ENCODE results near the gene VIPR2.
"Not testable (repeated sequence)": the region's sequence is repeated elsewhere in the genome, so short reads cannot be mapped to it uniquely, and the experiment has no call there.

Gene VIPR2

DNA sequence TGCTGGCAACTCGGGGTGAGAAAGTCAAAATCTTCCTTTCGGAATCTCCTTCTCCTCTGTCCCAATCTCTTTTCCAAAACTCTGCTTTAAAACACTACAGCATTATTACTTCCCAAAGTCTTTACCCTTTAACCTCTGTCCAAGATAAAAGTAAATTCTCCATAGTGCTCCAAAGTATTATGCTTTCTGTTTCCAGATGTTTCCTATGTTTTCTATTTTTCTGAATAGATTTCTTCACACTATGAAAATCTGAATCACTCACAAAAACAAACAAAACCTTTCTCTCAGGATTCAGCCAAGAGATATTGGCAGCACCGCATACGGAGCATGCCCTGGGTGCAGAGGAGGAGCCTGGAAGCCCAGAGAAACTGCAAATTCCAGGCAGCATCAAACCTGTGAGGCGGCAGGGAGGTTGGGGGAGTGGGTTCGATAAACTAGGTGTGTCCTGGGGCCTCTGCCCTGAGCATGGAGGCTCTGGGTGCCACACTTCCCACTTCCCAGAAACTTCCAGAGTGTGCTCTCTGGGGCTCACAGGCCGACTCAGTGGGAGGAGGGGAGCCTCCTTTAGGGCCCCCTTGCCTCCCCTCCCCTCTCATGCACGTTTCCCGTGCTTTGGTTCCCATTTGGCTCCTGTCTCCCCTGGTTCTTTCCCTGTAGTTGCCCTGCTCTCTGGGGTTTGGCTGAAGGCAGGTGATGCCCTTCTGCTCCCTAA, 35.6 kb downstream of the VIPR2 start:
- H3K9me3 Mint-ChIP-seq: no peaks in the 10 kb centered on the region
- H3K4me3 Mint-ChIP-seq: no peak overlapping the region
- peaks cover 6% of the 10 kb centered on the region for H3K27me3 Mint-ChIP-seq
- no peaks in the 10 kb centered on the region for H3K4me1 Mint-ChIP-seq
- H3K36me3 Mint-ChIP-seq: no peaks in the 10 kb centered on the region
- no peak overlapping the region for H3K27ac Mint-ChIP-seq

DNA sequence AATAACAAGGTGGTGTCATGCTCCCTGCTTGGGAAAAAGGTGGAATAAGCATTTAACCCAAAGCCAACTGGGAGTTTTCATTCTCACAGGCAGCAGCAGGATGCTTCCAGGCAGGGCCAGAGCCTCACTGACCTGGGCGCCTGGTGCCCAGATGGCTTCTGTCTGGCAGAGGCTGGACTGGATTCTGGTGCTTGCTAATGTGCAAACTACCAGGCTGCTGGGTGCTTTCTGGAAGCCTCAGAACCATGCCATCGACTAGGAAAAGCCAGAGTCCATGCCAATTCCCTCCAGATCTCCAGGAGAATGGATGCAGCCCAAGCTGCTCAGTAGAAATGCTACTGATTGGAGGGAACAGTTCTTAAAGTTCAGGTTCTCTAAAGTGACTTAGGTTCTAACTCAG, 36.2 kb downstream of the VIPR2 start:
- H3K9me3 Mint-ChIP-seq: no peaks in the 10 kb centered on the region
- no peaks in the 10 kb centered on the region for H3K4me1 Mint-ChIP-seq
- no peak overlapping the region for H3K27ac Mint-ChIP-seq
- peaks cover 5% of the 10 kb centered on the region for H3K27me3 Mint-ChIP-seq
- no peak overlapping the region for H3K4me3 Mint-ChIP-seq
- H3K36me3 Mint-ChIP-seq: no peaks in the 10 kb centered on the region

DNA sequence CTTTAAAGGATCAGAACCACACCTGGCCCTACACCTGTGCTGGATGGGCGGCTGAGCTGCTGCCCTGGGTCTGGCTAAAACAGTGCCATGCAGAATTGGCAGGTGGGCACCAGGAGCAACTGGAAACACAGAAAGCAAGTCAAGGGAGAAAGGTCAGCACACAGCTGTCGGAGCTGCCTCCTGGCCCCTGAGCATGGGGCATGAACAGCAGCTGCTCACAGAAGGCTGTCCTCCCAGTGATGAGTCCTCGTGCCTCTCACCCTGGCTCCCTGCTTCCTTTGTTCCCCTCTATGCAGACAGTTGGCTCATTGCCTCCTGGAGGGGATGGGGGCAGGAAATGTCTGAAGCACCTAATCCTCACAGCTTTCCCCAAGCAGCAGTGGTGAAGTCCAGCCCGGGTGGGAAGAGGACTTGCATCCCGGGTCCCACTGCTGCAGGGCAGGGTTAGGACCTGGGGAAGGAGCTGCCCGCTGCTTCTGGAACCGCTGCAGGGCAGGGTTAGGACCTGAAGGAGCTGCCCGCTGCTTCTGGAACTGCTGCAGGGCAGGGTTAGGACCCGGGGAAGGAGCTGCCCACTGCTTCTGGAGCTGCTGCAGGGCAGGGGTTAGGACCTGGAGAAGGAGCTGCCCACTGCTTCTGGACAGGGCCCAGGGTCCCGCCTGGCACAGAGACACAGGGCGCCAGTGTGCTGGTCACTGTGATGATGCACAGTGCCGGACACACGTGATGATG, 37.3 kb downstream of the VIPR2 start:
- Mint-ChIP-seq H3K36me3 (no peaks in the 10 kb centered on the region), H3K4me1 (no peaks in the 10 kb centered on the region), H3K9me3 (no peaks in the 10 kb centered on the region), H3K27ac (no peak overlapping the region), H3K4me3 (no peak overlapping the region), H3K27me3 (peaks cover 4% of the 10 kb centered on the region)

DNA sequence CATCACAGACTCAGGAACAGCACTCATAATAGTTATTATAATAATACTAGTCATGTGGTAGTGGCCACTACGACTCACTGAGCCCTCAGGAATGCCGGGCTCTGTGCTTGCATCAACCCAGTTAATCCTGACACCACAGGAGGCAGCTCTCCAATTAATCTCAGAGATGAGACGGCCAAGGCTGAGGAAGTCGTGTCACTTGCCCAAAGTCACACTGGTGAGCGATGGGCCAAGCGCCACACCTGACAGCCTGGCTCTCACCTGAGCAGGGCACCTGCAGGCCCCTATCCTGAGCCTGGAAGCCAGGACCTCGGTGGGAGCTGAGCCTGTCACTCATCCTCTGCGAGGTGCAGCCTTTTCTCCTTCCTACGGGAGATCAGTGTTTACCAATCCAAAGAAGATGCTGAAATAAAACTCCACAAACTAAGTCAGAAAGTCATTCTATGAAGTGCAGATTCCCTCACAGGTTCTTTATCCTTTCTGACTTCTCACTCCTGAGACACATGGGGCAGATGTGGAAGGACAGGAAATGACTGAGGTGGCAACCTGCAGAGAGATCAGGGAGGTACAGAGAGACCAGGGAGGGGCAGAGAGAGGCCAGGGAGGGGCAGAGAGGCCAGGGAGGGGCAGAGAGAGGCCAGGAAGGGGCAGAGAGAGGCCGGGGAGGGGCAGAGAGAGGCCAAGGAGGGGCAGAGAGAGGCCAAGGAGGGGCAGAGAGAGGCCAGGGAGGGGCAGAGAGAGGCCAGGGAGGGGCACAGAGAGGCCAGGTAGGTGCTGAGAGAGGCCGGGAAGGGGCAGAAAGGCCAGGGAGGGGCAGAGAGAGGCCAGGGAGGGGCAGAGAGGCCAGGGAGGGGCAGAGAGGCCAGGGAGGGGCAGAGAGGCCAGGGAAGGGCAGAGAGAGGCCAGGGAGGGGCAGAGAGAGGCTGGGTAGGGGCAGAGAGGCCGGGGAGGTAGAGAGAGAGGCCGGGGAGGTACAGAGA, 38.5 kb downstream of the VIPR2 start:
- Mint-ChIP-seq H3K4me1 (no peaks in the 10 kb centered on the region), H3K4me3 (no peak overlapping the region), H3K27me3 (peaks cover 1% of the 10 kb centered on the region), H3K36me3 (no peaks in the 10 kb centered on the region), H3K27ac (no peak overlapping the region), H3K9me3 (no peaks in the 10 kb centered on the region)

DNA sequence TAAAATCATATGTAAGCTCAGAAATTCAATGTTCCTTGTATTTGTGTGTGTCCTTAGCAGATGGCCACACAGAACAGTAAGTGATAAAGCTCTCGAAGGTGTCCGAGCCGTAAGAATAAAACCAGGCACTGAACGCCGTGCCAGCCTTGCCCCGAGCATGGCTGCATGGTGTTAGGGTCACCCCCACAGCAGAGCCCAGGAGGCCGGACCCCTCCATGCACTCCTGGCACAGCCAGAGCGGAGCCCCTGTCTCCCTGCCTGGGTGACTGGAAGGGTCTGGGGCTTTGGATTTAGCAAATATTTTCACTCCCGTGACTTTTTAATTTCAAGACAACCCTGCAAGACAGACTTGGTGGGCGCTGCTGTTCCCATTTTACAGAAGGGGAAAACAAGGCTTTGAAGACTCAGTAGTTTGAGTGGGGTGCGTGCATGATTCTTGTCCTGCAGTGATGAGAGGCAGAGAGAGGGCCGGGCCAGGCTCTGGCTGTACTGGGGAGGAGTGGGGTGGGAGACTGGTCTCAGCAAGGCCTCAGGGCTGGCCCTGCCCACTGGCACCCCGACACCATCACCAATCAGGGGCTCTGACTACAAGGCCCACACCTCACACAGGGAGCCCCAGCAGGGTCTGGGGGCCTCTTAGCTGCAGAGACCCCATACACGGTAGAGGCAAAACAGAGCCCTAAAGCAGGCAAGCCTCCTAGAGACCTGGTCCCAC, 39.4 kb downstream of the VIPR2 start:
- no peak overlapping the region for H3K4me3 Mint-ChIP-seq
- no peaks in the 10 kb centered on the region for H3K36me3 Mint-ChIP-seq
- H3K4me1 Mint-ChIP-seq: no peaks in the 10 kb centered on the region
- no peak overlapping the region for H3K27ac Mint-ChIP-seq
- no peaks in the 10 kb centered on the region for H3K9me3 Mint-ChIP-seq
- peaks cover 1% of the 10 kb centered on the region for H3K27me3 Mint-ChIP-seq

DNA sequence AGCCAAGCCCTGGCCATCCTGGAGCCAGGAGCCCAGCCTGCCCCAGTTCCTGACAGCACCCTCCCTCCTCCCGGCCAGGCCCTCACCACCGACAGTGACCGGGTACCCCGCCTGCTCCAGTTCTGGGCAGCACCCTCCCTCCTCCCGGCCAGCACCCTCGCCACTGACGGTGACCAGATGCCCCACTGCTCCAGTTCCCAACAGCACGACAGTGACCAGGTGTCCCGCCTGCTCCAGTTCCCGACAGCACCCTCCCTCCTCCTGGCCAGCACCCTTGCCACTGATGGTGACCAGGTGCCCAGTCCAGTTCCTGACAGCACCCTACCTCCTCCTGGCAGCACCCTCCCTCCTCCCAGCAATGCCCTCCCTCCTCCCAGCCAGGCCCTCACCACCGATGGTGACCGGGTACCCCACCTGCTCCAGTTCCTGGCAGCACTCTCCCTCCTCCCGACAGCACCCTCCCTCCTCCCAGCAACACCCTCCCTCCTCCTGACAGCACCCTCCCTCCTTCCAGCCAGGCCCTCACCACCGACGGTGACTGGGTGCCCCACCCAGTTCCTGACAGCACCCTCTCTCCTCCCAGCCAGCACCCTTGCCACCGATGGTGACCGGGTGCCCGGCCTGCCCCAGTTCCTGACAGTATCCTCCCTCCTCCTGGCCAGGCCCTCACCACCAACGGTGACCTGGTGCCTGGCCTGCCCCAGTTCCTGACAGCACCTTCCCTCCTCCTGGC, 40.3 kb downstream of the VIPR2 start:
- no peaks in the 10 kb centered on the region for H3K27me3 Mint-ChIP-seq
- no peaks in the 10 kb centered on the region for H3K4me1 Mint-ChIP-seq
- no peak overlapping the region for H3K27ac Mint-ChIP-seq
- H3K36me3 Mint-ChIP-seq: no peaks in the 10 kb centered on the region
- H3K4me3 Mint-ChIP-seq: no peak overlapping the region
- no peaks in the 10 kb centered on the region for H3K9me3 Mint-ChIP-seq

DNA sequence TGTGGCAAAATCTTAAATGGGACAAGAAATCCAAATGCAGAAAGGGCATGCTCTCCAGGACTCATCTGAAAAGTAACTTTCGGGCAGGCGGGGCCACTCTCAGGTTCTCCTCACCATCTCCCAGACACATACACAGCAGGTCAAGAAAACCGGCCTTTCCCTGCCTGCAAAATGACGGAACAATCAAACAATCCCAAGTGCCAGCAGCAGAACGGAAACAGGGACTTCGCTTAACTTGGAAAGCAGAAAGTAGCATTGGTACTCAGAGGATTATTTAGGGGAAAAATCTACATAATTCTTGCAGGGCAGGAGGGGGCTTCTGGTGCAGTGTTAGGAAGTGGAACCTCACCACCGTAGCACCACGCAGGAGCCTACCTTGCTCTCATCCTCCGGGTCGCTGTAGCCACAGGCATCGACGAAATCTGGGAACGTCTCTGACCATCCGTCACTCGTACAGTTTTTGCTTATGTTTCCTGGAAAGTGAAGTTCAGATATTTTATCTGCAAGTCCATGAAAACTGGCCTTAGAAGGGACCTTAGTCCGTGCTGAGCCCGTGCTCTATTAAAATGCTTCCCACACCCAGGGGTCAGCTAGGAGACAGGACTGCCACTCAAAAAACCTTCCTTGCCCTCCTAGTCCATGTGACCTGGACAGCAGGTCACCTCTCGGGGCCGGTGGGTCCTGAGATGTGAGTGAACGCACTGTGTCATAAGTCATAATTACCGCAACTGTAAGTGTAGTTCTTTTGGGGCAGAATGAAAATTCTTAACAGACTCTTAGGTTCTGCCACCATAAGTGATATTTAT, 41.1 kb downstream of the VIPR2 start:
- H3K27me3 Mint-ChIP-seq: no peaks in the 10 kb centered on the region
- no peak overlapping the region for H3K4me3 Mint-ChIP-seq
- H3K4me1 Mint-ChIP-seq: no peaks in the 10 kb centered on the region
- no peaks in the 10 kb centered on the region for H3K36me3 Mint-ChIP-seq
- no peak overlapping the region for H3K27ac Mint-ChIP-seq
- no peaks in the 10 kb centered on the region for H3K9me3 Mint-ChIP-seq

DNA sequence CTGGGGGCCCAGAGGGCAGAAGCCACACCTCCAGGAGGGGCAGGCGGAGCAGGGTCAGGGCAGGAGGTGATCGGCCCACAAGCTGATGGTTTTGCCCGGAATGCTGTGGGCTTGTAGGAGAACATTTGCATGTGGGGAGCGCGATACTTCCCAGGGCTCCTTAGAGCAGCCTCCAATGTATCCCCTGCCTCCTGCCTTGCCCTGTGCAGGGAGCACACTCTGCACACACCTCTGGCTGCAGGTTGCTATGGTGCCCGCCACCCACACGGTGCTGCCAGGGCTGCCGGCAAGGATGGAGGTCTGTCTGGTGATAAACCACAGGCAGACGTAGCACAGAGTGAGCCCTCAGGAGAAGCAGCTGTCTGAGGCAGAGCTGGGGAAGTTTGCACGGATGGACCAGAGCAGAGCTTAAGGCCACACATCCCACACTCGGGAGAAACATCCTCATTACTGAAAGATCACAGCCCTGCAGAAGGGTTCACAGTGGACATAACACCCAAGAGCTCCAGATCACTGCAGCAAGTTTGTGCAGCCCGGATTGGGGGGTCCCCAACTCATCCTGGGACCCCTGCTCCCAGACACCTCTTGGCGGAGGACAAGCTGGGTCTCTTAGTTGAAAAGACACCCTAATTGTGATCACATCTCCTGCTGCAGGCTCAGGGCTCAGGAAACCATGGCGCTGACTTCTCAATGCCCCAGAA, 41.8 kb downstream of the VIPR2 start:
- Mint-ChIP-seq H3K36me3 (no peaks in the 10 kb centered on the region), H3K27ac (no peak overlapping the region), H3K4me3 (no peak overlapping the region), H3K4me1 (no peaks in the 10 kb centered on the region), H3K27me3 (no peaks in the 10 kb centered on the region), H3K9me3 (no peaks in the 10 kb centered on the region)

DNA sequence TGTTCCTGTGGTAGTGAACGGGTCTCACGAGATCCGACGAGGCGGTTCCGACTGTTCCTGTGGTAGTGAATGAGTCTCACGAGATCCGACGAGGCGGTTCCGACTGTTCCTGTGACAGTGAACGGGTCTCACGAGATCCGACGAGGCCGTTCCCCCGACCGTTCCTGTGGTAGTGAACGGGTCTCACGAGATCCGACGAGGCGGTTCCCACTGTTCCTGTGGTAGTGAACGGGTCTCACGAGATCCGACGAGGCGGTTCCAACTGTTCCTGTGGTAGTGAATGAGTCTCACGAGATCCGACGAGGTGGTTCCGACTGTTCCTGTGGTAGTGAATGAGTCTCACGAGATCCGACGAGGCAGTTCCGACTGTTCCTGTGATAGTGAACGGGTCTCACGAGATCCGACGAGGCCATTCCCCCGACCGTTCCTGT, 43.0 kb downstream of the VIPR2 start:
- H3K9me3 Mint-ChIP-seq, H3K4me3 Mint-ChIP-seq, H3K4me1 Mint-ChIP-seq, H3K27me3 Mint-ChIP-seq, H3K36me3 Mint-ChIP-seq, H3K27ac Mint-ChIP-seq: not testable (repeated sequence)

DNA sequence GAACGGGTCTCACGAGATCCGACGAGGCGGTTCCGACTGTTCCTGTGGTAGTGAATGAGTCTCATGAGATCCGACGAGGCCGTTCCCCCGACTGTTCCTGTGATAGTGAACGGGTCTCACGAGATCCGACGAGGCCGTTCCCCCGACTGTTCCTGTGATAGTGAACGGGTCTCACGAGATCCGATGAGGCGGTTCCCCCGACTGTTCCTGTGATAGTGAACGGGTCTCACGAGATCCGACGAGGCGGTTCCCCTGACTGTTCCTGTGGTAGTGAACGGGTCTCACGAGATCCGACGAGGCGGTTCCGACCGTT, 43.6 kb downstream of the VIPR2 start:
- not testable (repeated sequence) for H3K27me3 Mint-ChIP-seq, H3K9me3 Mint-ChIP-seq, H3K27ac Mint-ChIP-seq, H3K36me3 Mint-ChIP-seq, H3K4me1 Mint-ChIP-seq, H3K4me3 Mint-ChIP-seq

DNA sequence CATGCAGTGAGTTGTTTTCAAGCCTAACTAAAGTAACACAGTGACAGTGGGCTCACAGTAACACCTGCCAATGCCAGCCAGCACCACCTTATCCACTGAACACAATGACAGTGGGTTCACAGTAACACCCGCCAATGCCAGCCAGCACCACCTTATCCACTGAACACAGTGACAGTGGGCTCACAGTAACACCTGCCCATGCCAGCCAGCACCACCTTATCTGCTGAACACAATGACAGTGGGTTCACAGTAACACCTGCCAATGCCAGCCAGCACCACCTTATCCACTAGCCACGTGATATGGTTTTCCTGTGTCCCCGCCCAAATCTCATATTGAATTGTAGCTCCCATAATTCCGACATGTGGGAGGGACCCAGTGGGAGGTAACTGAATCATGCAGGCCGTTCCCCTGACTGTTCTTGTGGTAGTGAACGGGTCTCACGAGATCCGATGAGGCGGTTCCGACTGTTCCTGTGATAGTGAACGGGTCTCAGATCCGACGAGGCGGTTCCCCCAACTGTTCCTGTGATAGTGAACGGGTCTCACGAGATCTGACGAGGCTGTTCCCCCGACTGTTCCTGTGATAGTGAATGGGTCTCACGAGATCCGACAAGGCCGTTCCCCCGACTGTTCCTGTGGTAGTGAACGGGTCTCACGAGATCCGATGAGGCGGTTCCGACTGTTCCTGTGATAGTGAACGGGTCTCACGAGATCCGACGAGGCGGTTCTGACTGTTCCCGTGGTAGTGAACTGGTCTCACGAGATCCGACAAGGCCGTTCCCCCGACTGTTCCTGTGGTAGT, 44.2 kb downstream of the VIPR2 start:
- not testable (repeated sequence) for H3K27ac Mint-ChIP-seq, H3K27me3 Mint-ChIP-seq, H3K4me3 Mint-ChIP-seq, H3K9me3 Mint-ChIP-seq, H3K36me3 Mint-ChIP-seq, H3K4me1 Mint-ChIP-seq

DNA sequence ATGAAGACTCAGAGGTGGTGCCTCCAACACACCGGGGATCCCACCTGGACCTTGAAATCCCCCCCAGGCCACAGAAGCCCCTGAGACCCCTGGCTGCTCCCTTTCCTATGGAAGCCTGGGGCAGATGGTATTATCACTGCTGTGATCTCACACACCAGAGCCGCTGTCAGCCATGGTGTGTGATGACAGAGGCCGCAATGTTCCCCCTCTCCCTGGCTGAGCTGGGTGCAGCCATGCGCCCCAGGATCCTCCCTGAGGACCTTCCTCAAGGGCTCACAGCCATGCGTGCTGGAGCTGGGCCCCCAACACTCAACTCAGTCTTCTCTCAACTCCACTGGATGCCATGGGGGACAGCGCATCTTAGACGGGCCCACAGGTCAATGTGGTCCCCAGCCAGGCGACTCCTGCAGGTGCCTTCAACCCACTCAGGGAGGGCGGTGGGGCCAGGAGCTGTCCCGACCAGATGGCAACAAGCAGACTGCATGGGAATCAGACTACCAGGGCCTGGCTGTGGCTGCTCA, 44.9 kb downstream of the VIPR2 start:
- Mint-ChIP-seq H3K4me1 (no peaks in the 10 kb centered on the region), H3K27me3 (no peaks in the 10 kb centered on the region), H3K27ac (no peak overlapping the region), H3K4me3 (no peak overlapping the region), H3K9me3 (no peaks in the 10 kb centered on the region), H3K36me3 (no peaks in the 10 kb centered on the region)
